Naive thymus-derived CD8-positive, alpha-beta T cell (primary cell): ENCODE measurements around the gene TOLLIP. TPM values are rescaled to one million over a fixed set of nuclear protein-coding genes. Genes with fewer than 3 reads are reported as not detected.
A peak's percentile ranks its signal among the peaks of the same experiment; 100 is the strongest.

Experiments used
- ATAC-seq, 2 donors: fragments of 150-1000 bp; cut with Tn5 transposase in 1 of 2; sonication (Bioruptor Pico), chemical (Tn5 transposase) in 1 of 2; 1 replicate in 1 of 2; 2 replicates in 1 of 2; pipeline ENCODE4 v1.10.0; 2021; ENCODE audit warnings: mild to moderate bottlenecking in 2 of 2, moderate library complexity in 2 of 2
- POLR2A ChIA-PET: fragments of 350-600 bp; sonication (Branson Sonifier 250); formaldehyde crosslinking; loops from one replicate; lab custom pipeline; 2021; ENCODE audit warnings: antibody characterized with exemption; lab: Charles Lee
- DNase-seq, 10 donors: peaks; one replicate each; pipeline versions ENCODE4 v3.0.0 to v3.0.0-alpha.2; 2020 to 2022
- H3K27ac Mint-ChIP-seq, 10 donors: one replicate each; pipeline ENCODE4 v1.8.0; 2020 to 2022; ENCODE audit warnings: mild to moderate bottlenecking in 10 of 10, mixed read lengths in 10 of 10, moderate library complexity in 4 of 10, inconsistent platforms in 1 of 10
- H3K27me3 Mint-ChIP-seq, 5 donors: one replicate each; pipeline ENCODE4 v1.8.0; 2021 to 2022; ENCODE audit warnings: mixed read lengths in 5 of 5
- H3K36me3 Mint-ChIP-seq, 3 donors: one replicate each; pipeline ENCODE4 v1.8.0; 2020 to 2022; ENCODE audit warnings: mixed read lengths in 3 of 3, mild to moderate bottlenecking in 2 of 3, inconsistent platforms in 1 of 3
- H3K4me1 Mint-ChIP-seq, 4 donors: one replicate each; pipeline ENCODE4 v1.8.0; 2021 to 2022; ENCODE audit warnings: mixed read lengths in 4 of 4
- H3K4me3 Mint-ChIP-seq, 10 donors: one replicate each; pipeline ENCODE4 v1.8.0; 2020 to 2022; ENCODE audit warnings: mild to moderate bottlenecking in 10 of 10, mixed read lengths in 10 of 10, moderate library complexity in 6 of 10, inconsistent platforms in 1 of 10
- H3K9me3 Mint-ChIP-seq, 9 donors: one replicate each; pipeline ENCODE4 v1.8.0; 2020 to 2022; ENCODE audit warnings: mixed read lengths in 9 of 9, mild to moderate bottlenecking in 3 of 9, inconsistent platforms in 1 of 9, moderate library complexity in 1 of 9
- polyA plus RNA-seq, 3 donors: library from polyadenylated mRNA; unstranded; fragments of 300-500 nt; fragmentation: Illumina TruSeq; gene quantifications; one replicate each; pipeline ENCODE4 v1.2.3, GENCODE V29; 2021
- total RNA-seq, 8 experiments: library from RNA in 2 of 8; stranded (reverse) in 2 of 8; gene quantifications; one replicate each; pipeline ENCODE4 v1.2.3 and lab custom pipeline; 2021 to 2026

The TOLLIP gene
- total and polyA plus RNA-seq, 5 experiments from 2014 or later, result 21.4 to 38.6 (median 27.6) TPM

- Mint-ChIP-seq H3K4me1 (peaks cover 0 to 7% (median 1%) of the 10 kb centered on the region in 4 donors), H3K36me3 (peaks cover 0 to 49% (median 0%) of the 10 kb centered on the region in 3 donors), H3K4me3 (no peak overlapping the region), H3K27me3 (no peaks in the 10 kb centered on the region), H3K9me3 (no peaks in the 10 kb centered on the region), H3K27ac (no peak overlapping the region)
- DNase-seq (no peak), ATAC-seq (no peak)
- POLR2A ChIA-PET, result no interaction called here
These were observed 29.1 kb downstream of the TOLLIP start for GRCh38 chr11:1280116-1281035.

- Mint-ChIP-seq H3K27me3 (no peaks in the 10 kb centered on the region), H3K36me3 (peaks cover 0 to 47% (median 0%) of the 10 kb centered on the region in 3 donors), H3K4me1 (peaks cover 0 to 5% (median 1%) of the 10 kb centered on the region in 4 donors), H3K27ac (no peak overlapping the region), H3K9me3 (no peaks in the 10 kb centered on the region), H3K4me3 (no peak overlapping the region)
- ATAC-seq, result no peak
- POLR2A ChIA-PET, result no interaction called here
- DNase-seq, result no peak
These were observed 29.8 kb downstream of the TOLLIP start for GRCh38 chr11:1279674-1280055.

GRCh38 chr11:1278766-1279673 is 30.4 kb downstream of the TOLLIP start:
- no peaks in the 10 kb centered on the region for H3K9me3 Mint-ChIP-seq
- H3K36me3 Mint-ChIP-seq, result peaks cover 0 to 43% (median 0%) of the 10 kb centered on the region in 3 donors
- DNase-seq (no peak), ATAC-seq (no peak)
- POLR2A ChIA-PET, result no interaction called here
- no peak overlapping the region for H3K4me3 Mint-ChIP-seq
- peak overlapping the region in 1 of 10 donors; percentile 49 for H3K27ac Mint-ChIP-seq
- H3K4me1 Mint-ChIP-seq, result peaks cover 0 to 5% (median 1%) of the 10 kb centered on the region in 4 donors
- no peaks in the 10 kb centered on the region for H3K27me3 Mint-ChIP-seq

GRCh38 chr11:1277936-1278512 is 31.4 kb downstream of the TOLLIP start:
- Mint-ChIP-seq H3K4me3 (no peak overlapping the region), H3K27me3 (no peaks in the 10 kb centered on the region), H3K27ac (peak overlapping the region in 2 of 10 donors; percentile 16 to 57), H3K9me3 (no peaks in the 10 kb centered on the region), H3K36me3 (peaks cover 0 to 41% (median 0%) of the 10 kb centered on the region in 3 donors), H3K4me1 (peaks cover 0 to 5% (median 1%) of the 10 kb centered on the region in 4 donors)
- no peak for DNase-seq
- no peak for ATAC-seq
- POLR2A ChIA-PET, result no interaction called here

GRCh38 chr11:1276866-1277615 is 32.4 kb downstream of the TOLLIP start:
- Mint-ChIP-seq H3K27ac (peak overlapping the region in 2 of 10 donors; percentile 16 to 75), H3K36me3 (peaks cover 0 to 40% (median 0%) of the 10 kb centered on the region in 3 donors), H3K9me3 (no peaks in the 10 kb centered on the region), H3K27me3 (no peaks in the 10 kb centered on the region), H3K4me1 (peaks cover 0 to 5% (median 1%) of the 10 kb centered on the region in 4 donors), H3K4me3 (no peak overlapping the region)
- no peak for ATAC-seq
- POLR2A ChIA-PET, result no interaction called here
- DNase-seq, result no peak

GRCh38 chr11:1276041-1276790 is 33.2 kb downstream of the TOLLIP start:
- Mint-ChIP-seq H3K36me3 (peaks cover 0 to 35% (median 0%) of the 10 kb centered on the region in 3 donors), H3K9me3 (no peaks in the 10 kb centered on the region), H3K4me1 (peaks cover 0 to 5% (median 1%) of the 10 kb centered on the region in 4 donors), H3K27ac (peak overlapping the region in 2 of 10 donors; percentile 3 to 62), H3K4me3 (no peak overlapping the region), H3K27me3 (no peaks in the 10 kb centered on the region)
- ATAC-seq, result no peak
- POLR2A ChIA-PET, result no interaction called here
- DNase-seq, result peak in 1 of 10 donors; percentile 40

- no peak overlapping the region for H3K27ac Mint-ChIP-seq
These were observed 34.4 kb downstream of the TOLLIP start for GRCh38 chr11:1275021-1275420.

GRCh38 chr11:1274501-1274900 is 34.9 kb downstream of the TOLLIP start:
- DNase-seq, result no peak
- Mint-ChIP-seq H3K27me3 (no peaks in the 10 kb centered on the region), H3K4me1 (peaks cover 0 to 5% (median 1%) of the 10 kb centered on the region in 4 donors), H3K4me3 (no peak overlapping the region), H3K9me3 (no peaks in the 10 kb centered on the region), H3K36me3 (peaks cover 0 to 24% (median 0%) of the 10 kb centered on the region in 3 donors), H3K27ac (no peak overlapping the region)
- ATAC-seq, result no peak
- POLR2A ChIA-PET, result no interaction called here

More at GRCh38 chr11:1275021-1275420, 34.4 kb downstream of the TOLLIP start:
- Mint-ChIP-seq H3K27me3 (no peaks in the 10 kb centered on the region), H3K4me3 (no peak overlapping the region), H3K9me3 (no peaks in the 10 kb centered on the region), H3K4me1 (peaks cover 0 to 5% (median 1%) of the 10 kb centered on the region in 4 donors), H3K36me3 (peaks cover 0 to 28% (median 0%) of the 10 kb centered on the region in 3 donors)
- no peak for ATAC-seq
- POLR2A ChIA-PET, result no interaction called here
- DNase-seq, result no peak

GRCh38 chr11:1272531-1272930 is 36.9 kb downstream of the TOLLIP start:
- peaks cover 0 to 3% (median under 1%) of the 10 kb centered on the region in 4 donors for H3K4me1 Mint-ChIP-seq
- no peak overlapping the region for H3K27ac Mint-ChIP-seq
- H3K9me3 Mint-ChIP-seq, result no peaks in the 10 kb centered on the region
- no peaks in the 10 kb centered on the region for H3K27me3 Mint-ChIP-seq
- DNase-seq (no peak), ATAC-seq (no peak)
- peaks cover 0 to 20% (median 0%) of the 10 kb centered on the region in 3 donors for H3K36me3 Mint-ChIP-seq
- H3K4me3 Mint-ChIP-seq, result no peak overlapping the region
- POLR2A ChIA-PET, result no interaction called here

GRCh38 chr11:1271927-1272326 is 37.5 kb downstream of the TOLLIP start:
- Mint-ChIP-seq H3K27me3 (no peaks in the 10 kb centered on the region), H3K9me3 (no peaks in the 10 kb centered on the region), H3K4me3 (no peak overlapping the region), H3K36me3 (peaks cover 0 to 16% (median 0%) of the 10 kb centered on the region in 3 donors), H3K4me1 (peaks cover 0 to 4% (median 0%) of the 10 kb centered on the region in 4 donors), H3K27ac (no peak overlapping the region)
- no peak for DNase-seq
- ATAC-seq, result no peak
- POLR2A ChIA-PET, result no interaction called here

- no peaks in the 10 kb centered on the region for H3K9me3 Mint-ChIP-seq
- H3K4me3 Mint-ChIP-seq, result no peak overlapping the region
- H3K36me3 Mint-ChIP-seq, result peaks cover 0 to 11% (median 0%) of the 10 kb centered on the region in 3 donors
- peaks cover 0 to 6% (median 0%) of the 10 kb centered on the region in 4 donors for H3K4me1 Mint-ChIP-seq
- H3K27me3 Mint-ChIP-seq, result no peaks in the 10 kb centered on the region
- no peak overlapping the region for H3K27ac Mint-ChIP-seq
- DNase-seq, result no peak
- ATAC-seq, result no peak
- POLR2A ChIA-PET, result interaction anchor here (1.0 kb wide), 1 partner anchor 9 kb away, joined by 3 read pairs; no protein-coding TSS in a partner anchor
These were observed 38.0 kb downstream of the TOLLIP start for GRCh38 chr11:1271406-1271805.
